ENCODE data around the gene PTGES.

PTGES gene

DNA sequence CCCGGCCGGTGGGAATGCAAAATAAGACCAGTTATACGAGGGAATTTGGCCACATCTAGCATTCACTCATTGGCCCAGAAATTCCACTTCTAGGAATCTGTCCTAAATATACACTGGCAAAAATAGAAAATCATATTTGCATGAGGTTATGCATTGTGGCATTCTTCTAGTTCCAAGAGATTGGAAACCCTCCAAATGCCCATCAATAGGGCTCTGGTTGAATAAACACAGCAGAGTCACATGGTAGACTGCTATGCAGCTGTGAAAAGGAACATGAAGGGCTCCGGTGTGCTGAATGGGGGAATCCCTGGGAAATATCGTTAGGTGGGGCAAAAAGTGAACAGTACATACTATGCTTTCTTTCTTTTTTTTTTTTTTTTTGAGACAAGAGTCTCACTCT lies 36.8 kb downstream of the PTGES start:
- no peak for DNase-seq

DNA sequence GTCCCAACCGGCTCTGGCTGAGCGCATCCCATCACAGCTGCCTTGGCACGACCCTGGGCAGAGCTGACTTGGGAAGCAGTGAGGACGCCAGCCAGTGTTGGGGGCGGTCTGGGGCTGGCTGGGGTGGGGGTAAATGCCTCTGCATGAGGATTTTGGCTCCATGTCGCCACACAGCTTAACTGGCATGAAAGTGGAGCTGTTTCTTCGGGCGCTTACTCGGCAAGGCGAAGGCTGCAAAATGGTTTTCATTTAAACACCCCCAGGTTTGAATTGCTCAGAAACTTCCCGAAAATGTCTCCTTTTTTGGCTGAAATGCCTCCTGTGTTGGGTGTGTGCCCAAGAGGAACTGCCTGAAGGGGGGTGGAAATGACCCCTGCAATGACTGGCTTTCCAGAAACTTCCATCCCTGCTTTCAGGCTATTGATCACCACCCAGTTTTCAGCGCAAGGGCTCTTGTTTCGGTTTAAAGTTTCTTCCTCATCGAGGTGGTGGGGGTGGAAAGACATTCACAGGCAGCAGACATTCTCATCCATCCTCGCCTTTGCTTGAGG lies 38.3 kb downstream of the PTGES start:
- DNase-seq, result no peak

DNA sequence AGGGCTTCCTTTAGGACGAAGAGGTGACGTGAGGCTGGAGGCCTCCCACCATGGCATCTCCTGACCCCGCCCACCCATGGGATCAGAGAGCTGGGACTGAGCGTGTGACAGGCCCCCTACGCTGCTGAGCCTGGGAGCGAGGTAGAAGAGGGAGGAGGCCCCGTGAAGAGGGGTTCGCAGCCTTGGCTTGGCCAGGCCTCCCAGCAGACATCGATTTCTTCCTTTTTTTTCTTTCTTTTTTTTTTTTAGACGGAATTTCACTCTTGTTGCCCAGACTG lies 39.5 kb downstream of the PTGES start:
- no peak for DNase-seq

DNA sequence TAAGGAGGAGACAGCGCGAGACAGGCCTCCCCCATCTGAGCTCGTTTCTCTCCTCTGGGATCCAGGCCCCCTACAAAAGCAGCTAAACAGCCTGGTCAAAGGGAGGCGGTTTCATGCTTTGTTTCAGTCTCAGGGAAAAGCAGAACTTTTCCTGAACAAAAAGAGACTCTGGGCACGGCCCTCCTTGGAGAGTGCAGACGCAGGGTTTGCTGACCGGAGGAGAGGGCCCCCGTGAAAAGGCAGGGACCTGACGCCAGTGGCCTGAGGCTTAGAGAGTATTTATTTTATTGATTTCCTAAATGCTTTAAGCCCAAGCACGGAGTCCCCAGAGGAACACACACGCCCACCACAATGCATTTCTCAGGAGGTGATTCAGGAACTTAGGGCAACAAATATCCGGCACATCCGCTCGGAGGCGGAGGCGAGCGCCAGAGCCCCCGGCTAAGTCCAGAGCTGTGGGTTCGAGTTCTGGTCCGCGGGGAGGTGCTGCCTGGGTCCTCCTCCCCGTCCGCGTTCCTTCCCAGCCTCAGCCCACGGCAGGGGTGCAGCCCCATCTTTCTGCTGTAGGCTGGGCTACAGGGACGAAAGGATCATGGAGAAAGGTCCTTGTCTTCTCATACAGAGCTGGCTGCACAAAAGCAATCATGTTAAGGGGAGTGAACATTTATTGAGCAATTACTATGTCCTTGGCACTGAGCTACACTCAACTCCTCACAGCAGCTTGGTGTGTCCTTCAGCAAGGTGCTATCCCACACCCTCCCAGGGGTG lies 40.0 kb downstream of the PTGES start:
- DNase-seq, result no peak

DNA sequence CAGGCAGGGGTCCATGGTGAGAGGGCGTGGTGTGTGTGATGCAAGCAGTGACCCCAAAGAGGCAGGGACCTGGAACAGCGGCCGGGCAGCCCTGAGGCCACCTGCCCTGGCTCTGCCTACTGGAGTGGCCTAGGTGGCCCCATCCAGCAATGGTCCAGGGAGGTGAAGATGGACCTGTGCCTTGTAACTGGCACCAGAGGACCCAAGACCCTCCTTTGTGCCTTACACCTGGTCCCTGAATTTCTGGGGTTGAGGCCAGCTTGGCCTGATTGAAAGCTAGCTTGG lies 42.7 kb downstream of the PTGES start:
- DNase-seq, result no peak

DNA sequence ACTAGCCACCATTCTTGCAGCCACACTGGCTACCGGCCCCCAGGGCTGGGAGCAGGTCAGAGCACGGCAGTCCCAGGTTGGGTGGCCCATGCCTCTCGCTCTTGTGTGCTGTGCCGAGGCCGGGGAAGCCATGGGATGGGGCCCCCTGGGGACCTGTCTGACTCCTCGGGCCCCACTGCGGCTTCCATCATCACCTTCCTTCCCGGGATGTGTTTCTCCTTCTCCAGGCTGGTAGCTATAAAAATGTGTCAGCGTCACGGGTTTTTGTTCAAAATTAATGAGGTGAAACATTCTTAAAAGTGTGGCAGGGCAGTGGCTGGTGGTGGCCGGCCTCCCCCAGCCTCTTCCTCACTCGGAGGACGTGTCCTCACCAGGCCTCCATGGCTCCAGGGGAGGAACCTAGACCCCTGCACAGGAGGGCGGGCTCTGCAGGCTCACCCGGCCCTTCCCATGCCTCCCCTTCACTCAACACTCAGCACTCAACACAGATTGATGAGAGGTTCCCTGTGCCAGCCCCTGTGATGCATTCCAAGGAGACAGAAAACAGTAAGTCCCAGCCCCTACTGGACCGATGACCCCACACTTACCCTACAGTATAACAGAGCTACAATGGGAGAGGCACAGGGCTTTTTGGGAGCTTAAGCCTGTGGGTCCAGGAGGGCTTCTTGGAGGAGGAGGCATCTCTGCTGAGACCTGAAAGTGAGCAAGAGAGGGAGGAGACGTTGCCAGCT lies 43.2 kb downstream of the PTGES start:
- no peak for DNase-seq

DNA sequence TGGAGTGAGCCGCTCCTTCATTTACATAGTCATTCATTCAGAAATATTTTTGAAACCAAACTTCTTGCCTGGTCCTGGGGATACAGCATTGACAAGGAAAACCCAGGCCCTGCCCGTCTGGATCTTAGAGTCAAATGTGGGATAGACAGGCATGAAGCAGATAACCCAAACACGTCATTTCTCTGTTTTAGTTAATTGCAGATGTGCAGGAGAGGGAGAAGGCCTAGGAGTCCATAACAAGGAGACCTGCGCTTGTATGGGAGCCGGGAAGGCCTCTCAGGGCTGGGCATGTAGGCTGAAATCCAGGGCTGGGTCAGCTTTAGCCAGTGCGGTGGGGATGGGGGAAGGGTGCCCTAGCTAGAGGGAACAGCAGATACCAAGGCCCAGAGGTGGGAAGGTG lies 44.0 kb downstream of the PTGES start:
- DNase-seq, result no peak

DNA sequence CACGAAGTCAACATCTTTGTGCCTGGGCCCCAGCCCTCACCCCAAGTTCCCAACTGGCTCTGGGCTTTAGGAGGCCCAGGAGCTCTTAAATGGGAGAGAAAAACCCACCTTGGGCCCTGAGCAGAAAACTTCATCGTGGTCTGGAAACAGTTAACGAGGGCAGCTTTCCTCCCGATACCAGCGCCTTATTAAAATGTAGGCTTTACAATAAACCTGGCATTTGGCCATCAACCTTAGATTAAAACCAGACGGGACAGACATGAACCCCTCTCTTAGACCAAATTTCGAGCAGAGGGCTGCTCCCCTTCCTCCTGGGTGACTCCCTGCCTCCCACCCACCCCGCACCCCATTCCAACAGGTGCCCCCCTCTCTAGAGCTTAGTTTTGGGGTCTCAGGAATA lies 48.0 kb downstream of the PTGES start:
- no peak for DNase-seq

DNA sequence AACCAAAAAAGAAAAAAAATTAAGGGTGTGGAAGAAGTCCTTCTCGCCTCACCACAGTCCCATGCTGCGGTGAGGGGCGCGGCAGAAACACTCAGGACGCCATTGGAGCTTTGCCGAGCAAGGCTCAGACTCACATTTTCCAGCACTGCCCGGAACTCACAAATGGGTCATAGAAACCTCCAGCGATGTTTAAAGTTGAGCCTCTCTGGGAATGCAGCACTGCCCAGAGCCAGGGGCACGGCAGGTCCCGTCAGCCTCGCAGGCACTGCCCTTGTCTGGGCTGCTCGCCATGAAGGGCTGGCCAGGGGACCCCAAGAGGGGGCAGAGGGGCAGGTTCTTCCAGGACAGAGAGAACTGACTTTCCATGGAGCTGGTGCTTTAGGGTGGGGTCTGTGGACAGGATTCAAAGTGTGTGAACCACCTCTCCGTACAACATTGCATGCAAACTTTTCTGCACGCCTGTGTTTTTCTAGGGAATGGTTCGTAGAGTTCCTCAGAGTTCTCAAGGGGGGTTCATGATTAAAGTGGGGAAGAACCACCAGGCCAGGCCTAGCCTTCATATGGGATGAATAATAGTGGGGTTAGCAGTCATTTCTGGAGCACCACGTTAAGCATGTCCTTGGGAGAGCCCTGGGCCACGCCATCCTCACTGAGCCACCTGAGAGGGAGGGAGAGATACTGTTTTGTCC lies 49.0 kb downstream of the PTGES start:
- DNase-seq, result no peak

DNA sequence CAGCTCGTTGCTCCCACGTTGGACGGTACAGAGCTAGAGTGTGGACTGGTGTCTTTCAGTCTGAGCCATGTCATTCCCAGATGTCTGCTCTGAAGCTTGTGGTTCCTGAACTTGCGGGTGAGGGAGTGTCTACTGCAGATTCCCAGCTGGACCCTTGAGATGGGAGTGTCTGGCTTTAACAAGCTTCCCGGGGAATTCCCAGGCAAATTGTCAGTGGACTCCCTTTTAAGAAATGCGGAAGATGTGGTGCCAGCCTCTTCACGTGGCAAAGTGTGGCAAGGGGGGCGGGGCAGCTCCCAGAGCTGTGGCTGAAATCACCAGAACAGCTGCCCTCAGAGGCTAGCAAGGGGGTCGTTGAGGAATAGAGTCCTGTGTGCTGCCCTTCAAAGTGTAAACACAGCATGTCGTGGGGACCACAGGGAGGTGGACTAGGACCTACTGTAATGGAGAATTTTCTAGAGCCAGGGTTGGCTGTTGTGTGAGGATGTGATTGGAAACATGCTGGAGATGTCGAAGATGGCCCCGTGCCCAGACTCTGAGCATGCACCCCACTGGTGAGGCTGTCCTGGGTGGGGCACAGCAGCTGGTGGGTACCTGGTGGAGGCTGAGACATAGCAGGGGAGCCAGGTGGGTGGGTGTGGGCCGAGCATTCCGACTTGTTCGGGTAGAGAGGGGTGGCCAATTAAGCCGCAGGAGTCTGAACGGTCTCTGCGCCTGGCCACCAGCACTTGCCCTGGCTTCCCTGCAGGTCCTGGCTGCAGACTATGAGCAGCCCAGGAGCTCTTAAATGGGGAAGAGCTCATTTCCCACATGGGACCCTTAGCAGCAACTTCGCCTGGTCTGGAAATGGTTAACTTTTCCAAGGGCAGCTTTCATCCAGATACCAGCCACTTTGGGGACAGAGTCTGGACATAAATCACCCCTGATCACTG lies 50.0 kb downstream of the PTGES start:
- DNase-seq, result no peak

DNA sequence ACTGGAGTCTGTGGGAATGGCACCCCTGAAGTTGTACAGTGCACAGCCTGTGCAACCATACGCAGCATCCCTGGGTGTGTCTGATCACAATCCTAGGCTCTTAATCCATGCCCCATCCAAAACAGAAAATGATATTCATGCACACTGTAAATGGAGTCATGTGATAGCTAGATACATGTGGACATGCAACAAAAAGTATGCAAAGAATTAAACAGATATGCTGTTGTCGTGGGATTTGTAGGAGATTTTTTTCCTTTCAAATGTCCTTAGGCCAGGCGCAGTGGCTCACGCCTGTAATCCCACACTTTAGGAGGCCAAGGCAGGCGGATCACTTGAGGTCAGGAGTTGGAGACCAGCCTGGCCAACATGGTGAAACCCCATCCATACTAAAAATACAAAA lies 51.3 kb downstream of the PTGES start:
- DNase-seq, result no peak

DNA sequence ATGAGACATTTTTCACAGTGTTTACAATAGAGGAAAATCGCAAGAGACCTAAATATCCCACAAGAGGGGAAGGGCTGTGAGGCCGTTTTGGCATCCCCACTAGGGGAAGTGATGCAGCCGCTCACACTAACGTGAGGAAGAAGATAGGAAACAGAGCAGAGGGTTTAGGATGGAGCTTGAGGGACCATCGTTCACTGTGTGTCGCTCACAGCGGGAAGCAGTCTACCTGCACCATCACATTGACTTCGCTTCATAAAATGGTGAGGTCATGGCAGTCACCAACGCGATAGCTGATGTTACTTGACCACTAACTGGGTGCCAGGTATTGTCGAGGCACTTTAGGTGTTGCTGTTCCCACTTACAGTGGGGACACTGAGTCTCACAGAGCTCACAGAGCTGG lies 51.8 kb downstream of the PTGES start:
- DNase-seq, result no peak

DNA sequence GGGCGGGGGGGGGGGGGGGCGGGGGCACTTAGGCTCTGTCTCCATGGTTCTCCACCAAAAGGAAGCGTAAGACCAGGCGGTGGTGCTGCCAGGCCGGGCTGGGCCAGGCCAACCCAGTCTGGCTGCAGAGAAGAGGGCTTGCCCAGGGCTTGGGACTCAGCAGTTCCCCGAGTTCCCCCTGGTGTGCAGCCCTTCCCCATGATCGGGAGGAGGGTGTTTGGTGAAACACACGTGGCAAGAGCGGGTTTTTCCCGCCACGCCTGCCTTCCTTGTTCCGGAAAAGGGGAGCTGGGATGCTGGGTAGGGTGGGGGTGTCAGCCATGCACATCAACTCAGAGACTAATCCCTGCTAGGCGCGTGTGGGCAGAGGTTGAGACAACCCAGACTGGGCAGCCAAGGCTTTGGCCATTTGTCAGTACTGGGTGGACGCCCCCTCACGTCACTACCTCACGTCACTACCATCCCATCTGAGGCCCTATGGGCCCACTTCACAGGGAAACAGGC lies 54.5 kb downstream of the PTGES start:
- no peak for DNase-seq

DNA sequence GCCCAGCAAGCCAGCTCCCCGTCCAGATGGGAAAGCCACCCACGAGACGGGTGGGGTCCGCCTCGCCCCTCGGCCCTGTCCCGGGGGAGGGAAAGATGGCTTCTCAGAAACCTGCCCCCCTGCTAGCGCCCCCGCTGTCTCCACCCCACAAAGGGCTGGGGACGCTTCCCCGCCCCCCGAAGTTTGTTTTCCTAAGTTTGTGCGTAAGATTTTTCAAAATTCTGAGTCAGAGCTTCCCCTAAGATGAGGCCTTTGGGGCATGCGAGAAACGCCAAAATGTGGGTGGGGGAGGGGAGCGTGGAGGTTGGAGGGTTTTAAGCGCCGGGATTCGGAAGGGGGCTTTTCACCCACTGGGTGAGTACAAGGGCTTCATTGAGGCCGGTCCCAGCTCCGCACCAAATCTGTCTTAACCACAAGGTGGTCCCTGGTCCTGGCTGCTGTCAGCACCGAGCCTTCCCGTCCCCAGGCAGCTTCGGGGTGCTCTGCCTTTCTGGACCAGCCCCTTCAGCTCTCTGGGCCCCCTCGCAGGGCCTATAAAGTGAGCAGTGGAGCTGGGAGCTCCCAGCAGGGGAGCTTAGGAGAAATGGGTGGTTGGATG lies 55.1 kb downstream of the PTGES start:
- DNase-seq, result no peak

DNA sequence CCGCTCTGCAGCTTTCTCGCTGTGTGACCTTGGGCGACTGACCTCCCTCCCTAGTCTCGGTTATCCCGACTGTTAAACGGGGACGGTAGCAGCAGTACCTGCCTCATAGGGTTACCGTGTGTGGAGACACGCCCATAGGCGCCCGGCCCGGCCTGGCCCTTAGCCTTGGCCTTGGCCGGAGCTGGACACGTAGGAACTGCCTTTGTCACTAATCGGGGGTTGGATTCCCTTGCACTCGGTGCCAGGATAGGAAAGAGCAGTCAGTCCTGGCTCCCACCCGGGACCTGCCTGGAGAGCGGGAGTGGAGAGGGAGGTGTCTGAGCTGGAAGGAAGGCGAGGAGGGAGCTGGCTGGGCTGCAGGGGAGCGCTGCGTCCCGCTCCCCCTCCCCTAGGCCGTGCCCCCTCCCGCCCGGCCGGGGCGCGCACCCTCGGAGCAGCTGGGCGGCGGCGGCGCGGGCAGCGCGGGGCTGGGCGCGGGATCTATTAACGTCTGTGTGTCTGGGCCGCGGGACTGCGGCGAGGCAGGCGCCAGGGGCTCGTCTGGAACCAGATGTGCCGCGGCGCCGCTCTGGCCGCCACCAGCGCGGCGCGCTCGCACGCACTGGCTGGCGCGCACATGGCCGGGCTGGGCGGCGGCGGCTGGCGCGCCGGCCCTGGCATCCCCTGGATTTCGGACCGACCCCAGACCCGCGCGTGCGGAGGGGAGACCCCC lies 55.7 kb downstream of the PTGES start:
- DNase-seq, result no peak

DNA sequence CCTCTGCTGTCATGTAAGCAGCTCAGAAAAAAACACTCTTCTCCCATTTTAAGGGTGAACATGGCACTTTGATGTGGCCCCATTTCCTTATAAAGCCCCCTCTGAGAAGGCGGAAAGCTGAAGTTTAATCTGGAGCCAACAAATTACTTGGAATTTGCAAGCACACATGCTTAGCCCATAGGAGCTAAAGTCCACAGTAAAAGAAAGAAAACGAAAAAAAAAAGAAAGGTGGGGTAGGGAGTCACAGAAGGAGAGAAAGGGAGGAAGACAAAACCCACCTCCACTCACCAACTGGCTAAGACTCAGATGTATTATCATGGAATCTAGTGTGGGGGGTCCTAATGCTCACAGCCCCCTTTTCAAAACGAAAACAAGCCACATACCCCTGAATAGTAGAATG lies 57.0 kb downstream of the PTGES start:
- no peak for DNase-seq

DNA sequence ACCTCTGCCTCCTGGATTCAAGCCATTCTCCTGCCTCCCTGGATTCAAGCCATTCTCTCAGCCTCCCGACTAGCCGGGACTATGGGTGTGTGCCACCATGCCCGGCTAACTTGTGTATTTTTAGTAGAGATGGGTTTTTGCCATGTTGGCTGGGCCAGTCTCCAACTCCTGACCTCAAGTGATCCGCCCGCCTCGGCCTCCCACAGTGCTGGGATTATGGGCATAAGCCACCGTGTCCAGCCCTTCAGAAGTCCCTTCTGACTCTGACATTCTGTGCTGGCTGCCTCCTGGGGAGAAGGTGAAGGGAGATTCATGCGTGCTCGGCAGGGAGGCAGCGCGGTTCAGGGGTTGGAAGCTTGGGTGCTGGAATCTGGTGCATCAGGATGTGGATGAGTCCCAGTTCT lies 58.6 kb downstream of the PTGES start:
- no peak for DNase-seq

DNA sequence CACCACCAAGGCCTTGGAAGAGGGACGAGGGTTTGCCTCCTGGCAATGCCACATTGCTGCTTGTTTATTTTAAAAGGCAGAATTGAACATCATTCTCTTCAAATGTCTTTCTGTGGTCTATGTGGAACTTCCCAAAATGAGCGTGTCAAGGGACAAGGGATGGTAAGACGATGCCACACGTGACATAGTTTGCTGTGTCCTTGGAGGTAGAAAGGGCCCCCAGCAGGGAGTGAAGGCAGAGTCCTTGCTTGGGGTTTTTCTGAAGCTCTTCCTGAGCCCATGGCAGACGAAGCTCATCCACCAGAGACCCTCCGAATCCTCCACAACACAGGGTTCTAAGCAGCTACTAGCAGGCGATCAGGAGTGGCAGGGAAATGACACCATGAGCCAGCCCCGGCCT lies 59.1 kb downstream of the PTGES start:
- no peak for DNase-seq

DNA sequence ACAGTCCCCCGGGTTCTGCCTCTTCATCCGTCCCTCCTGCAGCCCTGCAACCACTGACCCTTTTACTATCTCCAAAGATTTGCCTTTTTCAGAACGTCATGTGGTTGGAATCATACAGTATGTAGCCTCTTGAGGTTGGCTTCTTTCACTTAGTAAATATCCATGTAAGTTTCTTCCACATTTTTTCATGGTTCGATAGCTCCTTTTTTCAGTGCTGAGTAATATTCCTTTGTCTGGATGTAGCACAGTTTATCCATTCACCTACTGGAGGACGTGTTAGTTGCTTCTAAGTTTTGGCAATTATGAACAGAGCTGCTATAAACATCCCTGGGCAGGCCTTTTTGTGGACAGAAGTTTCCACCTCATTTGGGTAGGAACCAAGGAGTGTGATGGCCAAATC lies 60.3 kb downstream of the PTGES start:
- no peak for DNase-seq

All from CD4-positive, alpha-beta T cell treated with Interleukin-15 for 1 hour (primary cell).